Fibroblast of lung (primary cell): Measurements from ENCODE around the gene GSE1. TPM values are rescaled to one million over a fixed set of nuclear protein-coding genes. Genes with fewer than 3 reads are reported as not detected.

Source experiments
- DNase-seq, 2 donors: peaks; one replicate each; pipeline versions ENCODE4 v3.0.0 to v3.0.0-alpha.2; 2010; ENCODE audit warnings: low read depth in 2 of 2
- H2AFZ ChIP-seq: 2 replicates; pipeline ENCODE4 v1.5.1; 2012; ENCODE audit warnings: low read length, control low read depth, inconsistent platforms
- H3K27ac ChIP-seq: 2 replicates; pipeline ENCODE4 v1.5.1; 2011; ENCODE audit warnings: low read length, control low read depth; ENCODE audit not compliant: insufficient read depth
- H3K27me3 ChIP-seq: 2 replicates; pipeline ENCODE4 v1.5.1; 2011; ENCODE audit warnings: mild to moderate bottlenecking, low read length; ENCODE audit not compliant: control insufficient read depth, insufficient read depth
- H3K36me3 ChIP-seq: 2 replicates; pipeline ENCODE4 v1.5.1; 2011; ENCODE audit warnings: low read length; ENCODE audit not compliant: control insufficient read depth, insufficient read depth
- H3K4me1 ChIP-seq: 2 replicates; pipeline ENCODE4 v1.5.1; 2011; ENCODE audit warnings: low read length; ENCODE audit not compliant: control insufficient read depth, insufficient read depth; ENCODE audit errors: extremely low read depth
- H3K4me2 ChIP-seq: 2 replicates; pipeline ENCODE4 v1.5.1; 2011; ENCODE audit warnings: low read length, control low read depth; ENCODE audit not compliant: insufficient read depth; ENCODE audit errors: extremely low read depth
- H3K4me3 ChIP-seq, 4 experiments: fragments of 200-600 bp in 1 of 4; sonication (generic) in 1 of 4; replicated peaks in 1 of 4; 2 replicates each; pipeline ENCODE4 v1.5.1; 2011 to 2016; ENCODE audit warnings: low read length in 4 of 4, low read depth in 3 of 4, mild to moderate bottlenecking in 3 of 4, control low read depth in 2 of 4, inconsistent platforms in 1 of 4, mixed read lengths in 1 of 4; ENCODE audit not compliant: insufficient read depth in 1 of 4; ENCODE audit errors: control extremely low read depth in 1 of 4
- H3K79me2 ChIP-seq: 2 replicates; pipeline ENCODE4 v1.5.1; 2012; ENCODE audit warnings: mild to moderate bottlenecking, low read length, inconsistent platforms; ENCODE audit not compliant: control insufficient read depth, insufficient read depth
- H3K9ac ChIP-seq: 2 replicates; pipeline ENCODE4 v1.5.1; 2011; ENCODE audit warnings: mild to moderate bottlenecking, low read length, control low read depth; ENCODE audit not compliant: insufficient read depth
- H3K9me3 ChIP-seq: 2 replicates; pipeline ENCODE4 v1.5.1; 2012; ENCODE audit warnings: low read depth, low read length; ENCODE audit not compliant: control insufficient read depth, insufficient read depth
- H4K20me1 ChIP-seq: 2 replicates; pipeline ENCODE4 v1.5.1; 2011; ENCODE audit warnings: low read length; ENCODE audit not compliant: control insufficient read depth, insufficient read depth; ENCODE audit errors: extremely low read depth
- EZH2 ChIP-seq: IDR thresholded peaks from 2 replicates; pipeline ENCODE4 v1.5.1; 2012; ENCODE audit warnings: low read length, control low read depth, mild to moderate bottlenecking; ENCODE audit errors: missing control alignments
- polyA plus RNA-seq, 2 donors: library from polyadenylated mRNA; depleted of rRNA in 1 of 2; stranded (reverse) in 1 of 2; unstranded in 1 of 2; fragments of >200 nt; gene quantifications; 2 replicates each; pipeline ENCODE4 v1.2.1, GENCODE V29; 2011 to 2012; ENCODE audit warnings: missing spikeins in 1 of 2
- total RNA-seq: library from RNA; depleted of rRNA; stranded (reverse); fragments of >200 nt; gene quantifications from 2 replicates; pipeline ENCODE4 v1.2.1, GENCODE V29; 2014
- TF ChIP-seq, protein P1 (sequence below), 2 donors: IDR thresholded peaks in 1 of 2; conservative IDR thresholded peaks in 1 of 2; 1 replicate in 1 of 2; 2 replicates in 1 of 2; pipeline ENCODE4 v1.5.1; 2011 to 2012; ENCODE audit warnings: low read length in 2 of 2, control low read depth in 1 of 2, inconsistent platforms in 1 of 2, low read depth in 1 of 2, mild to moderate bottlenecking in 1 of 2

The GSE1 gene
- total and polyA plus RNA-seq, 2 donors (not counting 1 experiment from before 2014, with no cell fraction given), result 11.0 to 35.7 TPM

DNA sequence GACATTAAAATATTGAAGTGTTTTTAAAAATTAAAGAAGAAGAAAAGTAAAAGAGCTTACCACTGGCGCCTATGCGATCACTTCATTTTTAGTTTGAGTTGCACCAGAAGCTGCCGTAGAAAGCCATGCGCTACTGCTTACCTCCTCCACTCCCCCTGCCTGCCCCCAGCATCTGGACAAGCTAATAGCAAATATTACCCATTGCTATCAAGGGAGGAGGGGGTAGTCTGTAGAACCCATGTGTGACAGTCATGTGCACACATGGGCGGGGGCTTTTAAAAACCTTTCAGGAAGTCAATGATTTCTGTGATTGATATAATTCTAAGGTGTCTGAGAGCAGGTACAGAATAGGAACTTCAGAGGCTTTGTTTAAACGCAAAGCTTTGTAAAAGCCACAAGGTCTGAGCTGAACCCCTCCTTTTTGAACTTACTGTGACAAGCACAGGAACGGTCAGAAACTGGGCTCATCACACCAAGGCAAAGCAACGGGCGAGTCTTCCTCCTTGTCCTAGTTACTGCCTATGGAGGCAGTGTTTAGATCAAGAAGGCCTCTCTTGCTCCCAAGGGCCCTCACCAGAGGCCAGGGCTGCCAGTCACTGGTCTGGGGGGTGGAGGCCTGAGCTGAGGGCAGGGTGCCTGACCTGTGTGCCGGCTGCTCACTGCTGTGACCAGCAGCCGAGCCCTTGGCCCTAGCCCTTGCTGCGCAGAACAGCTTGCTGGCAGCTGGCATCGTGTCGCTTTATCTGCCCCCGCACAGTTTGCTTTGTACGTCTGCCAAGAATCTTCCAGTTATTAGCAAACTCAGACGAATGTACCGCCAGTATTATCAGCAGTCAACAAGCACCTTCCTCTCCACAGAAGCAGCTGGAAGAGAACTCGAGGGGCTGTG is 60.7 kb downstream of the GSE1 start:
- peak overlapping the region; percentile 15 for H3K27ac ChIP-seq
- no peaks in the 10 kb centered on the region for H3K79me2 ChIP-seq
- no peaks in the 10 kb centered on the region for H4K20me1 ChIP-seq
- peaks cover 10% of the 10 kb centered on the region for H3K4me1 ChIP-seq
- no peak overlapping the region for H2AFZ ChIP-seq
- H3K4me3 ChIP-seq, result no peak overlapping the region
- peak; percentile 67 to 74 for DNase-seq
- no peak for TF ChIP-seq EZH2
- TF ChIP-seq, protein P1, sequence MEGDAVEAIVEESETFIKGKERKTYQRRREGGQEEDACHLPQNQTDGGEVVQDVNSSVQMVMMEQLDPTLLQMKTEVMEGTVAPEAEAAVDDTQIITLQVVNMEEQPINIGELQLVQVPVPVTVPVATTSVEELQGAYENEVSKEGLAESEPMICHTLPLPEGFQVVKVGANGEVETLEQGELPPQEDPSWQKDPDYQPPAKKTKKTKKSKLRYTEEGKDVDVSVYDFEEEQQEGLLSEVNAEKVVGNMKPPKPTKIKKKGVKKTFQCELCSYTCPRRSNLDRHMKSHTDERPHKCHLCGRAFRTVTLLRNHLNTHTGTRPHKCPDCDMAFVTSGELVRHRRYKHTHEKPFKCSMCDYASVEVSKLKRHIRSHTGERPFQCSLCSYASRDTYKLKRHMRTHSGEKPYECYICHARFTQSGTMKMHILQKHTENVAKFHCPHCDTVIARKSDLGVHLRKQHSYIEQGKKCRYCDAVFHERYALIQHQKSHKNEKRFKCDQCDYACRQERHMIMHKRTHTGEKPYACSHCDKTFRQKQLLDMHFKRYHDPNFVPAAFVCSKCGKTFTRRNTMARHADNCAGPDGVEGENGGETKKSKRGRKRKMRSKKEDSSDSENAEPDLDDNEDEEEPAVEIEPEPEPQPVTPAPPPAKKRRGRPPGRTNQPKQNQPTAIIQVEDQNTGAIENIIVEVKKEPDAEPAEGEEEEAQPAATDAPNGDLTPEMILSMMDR (conservative IDR thresholded peaks at IDR 0.05 in 1 of 2, IDR thresholded peaks at IDR 0.05 in 1 of 2; ENCODE audit: low read depth in 1 of 2, low read length in 2 of 2), result no peak
- no peaks in the 10 kb centered on the region for H3K9me3 ChIP-seq
- H3K36me3 ChIP-seq, result peaks cover 9% of the 10 kb centered on the region
- peak overlapping the region; percentile 26 for H3K4me2 ChIP-seq
- no peak overlapping the region for H3K9ac ChIP-seq
- no peaks in the 10 kb centered on the region for H3K27me3 ChIP-seq

DNA sequence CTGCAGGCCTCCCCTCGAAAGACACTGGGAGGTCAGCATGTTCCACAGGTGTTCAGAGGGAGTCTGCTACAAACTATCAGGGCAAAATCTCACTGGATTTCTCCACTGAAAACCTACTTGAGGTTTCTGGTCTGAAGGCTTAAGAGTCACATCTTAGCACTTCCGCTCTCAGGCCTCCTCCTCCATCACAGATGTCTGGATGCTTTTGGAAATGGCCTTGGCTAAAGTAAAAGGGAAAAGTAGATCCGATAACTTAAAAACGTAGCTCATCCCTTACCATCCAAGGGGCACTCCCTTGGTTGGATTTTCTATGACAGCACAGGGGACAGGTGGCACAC is 61.3 kb downstream of the GSE1 start:
- H4K20me1 ChIP-seq, result no peaks in the 10 kb centered on the region
- H3K79me2 ChIP-seq, result no peaks in the 10 kb centered on the region
- H3K4me3 ChIP-seq, result no peak overlapping the region
- no peak for TF ChIP-seq EZH2
- TF ChIP-seq, protein P1 (conservative IDR thresholded peaks at IDR 0.05 in 1 of 2, IDR thresholded peaks at IDR 0.05 in 1 of 2; ENCODE audit: low read depth in 1 of 2, low read length in 2 of 2), result no peak
- peaks cover 9% of the 10 kb centered on the region for H3K36me3 ChIP-seq
- H3K9ac ChIP-seq, result no peak overlapping the region
- no peak overlapping the region for H3K27ac ChIP-seq
- no peaks in the 10 kb centered on the region for H3K27me3 ChIP-seq
- H2AFZ ChIP-seq, result no peak overlapping the region
- DNase-seq, result no peak
- H3K4me1 ChIP-seq, result peaks cover 10% of the 10 kb centered on the region
- no peak overlapping the region for H3K4me2 ChIP-seq
- no peaks in the 10 kb centered on the region for H3K9me3 ChIP-seq

DNA sequence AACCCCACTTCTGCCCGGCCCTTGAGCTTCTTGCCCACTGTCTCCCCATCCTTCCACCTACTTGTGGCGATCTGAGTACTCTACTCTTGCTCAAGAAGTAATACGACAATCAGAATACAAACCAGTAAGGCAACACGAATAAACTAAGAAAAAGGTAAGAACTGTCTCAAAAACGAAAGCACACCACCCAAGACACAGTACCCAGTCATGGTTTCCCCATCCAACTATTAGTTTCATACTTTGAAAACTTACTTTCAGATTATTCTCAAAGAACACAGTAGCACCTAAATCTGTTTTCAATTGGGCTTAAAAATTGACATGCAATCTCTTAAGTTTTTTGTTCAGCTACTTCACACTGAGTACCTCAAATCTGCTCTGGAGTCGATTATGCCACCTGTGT is 61.7 kb downstream of the GSE1 start:
- no peaks in the 10 kb centered on the region for H3K79me2 ChIP-seq
- no peak overlapping the region for H3K4me3 ChIP-seq
- peaks cover 9% of the 10 kb centered on the region for H3K36me3 ChIP-seq
- H3K9me3 ChIP-seq, result no peaks in the 10 kb centered on the region
- H3K27ac ChIP-seq, result no peak overlapping the region
- no peak overlapping the region for H3K4me2 ChIP-seq
- no peak overlapping the region for H3K9ac ChIP-seq
- H4K20me1 ChIP-seq, result no peaks in the 10 kb centered on the region
- DNase-seq, result no peak
- H3K4me1 ChIP-seq, result peaks cover 10% of the 10 kb centered on the region
- H2AFZ ChIP-seq, result no peak overlapping the region
- H3K27me3 ChIP-seq, result no peaks in the 10 kb centered on the region
- no peak for TF ChIP-seq EZH2
- TF ChIP-seq, protein P1 (conservative IDR thresholded peaks at IDR 0.05 in 1 of 2, IDR thresholded peaks at IDR 0.05 in 1 of 2; ENCODE audit: low read depth in 1 of 2, low read length in 2 of 2), result no peak
